ENCODE measurements around the gene KNCN. TPM values are rescaled to one million over a fixed set of nuclear protein-coding genes. Genes with fewer than 3 reads are reported as not detected.

The KNCN gene
- total RNA-seq, 1 donor: not detected

GRCh38 chr1:46510341-46510997 is 41.0 kb downstream of the KNCN start:
- no peak for TF ChIP-seq CTCF (IDR thresholded peaks at IDR 0.05; ENCODE audit: insufficient read depth, low read depth, low read length)
- DNase-seq (ENCODE audit: low read depth): no peak
- H3K4me3 ChIP-seq (ENCODE audit: low read depth, low read length): no peak overlapping the region

- no peak overlapping the region for H3K4me3 ChIP-seq (ENCODE audit: low read depth, low read length)
- no peak for TF ChIP-seq CTCF (IDR thresholded peaks at IDR 0.05; ENCODE audit: insufficient read depth, low read depth, low read length)
- DNase-seq (ENCODE audit: low read depth): no peak
Measured at GRCh38 chr1:46508757-46509156, 42.7 kb downstream of the KNCN start.

GRCh38 chr1:46506470-46507219 is 44.8 kb downstream of the KNCN start:
- no peak overlapping the region for H3K4me3 ChIP-seq (ENCODE audit: low read depth, low read length)
- no peak for DNase-seq (ENCODE audit: low read depth)
- TF ChIP-seq CTCF (IDR thresholded peaks at IDR 0.05; ENCODE audit: insufficient read depth, low read depth, low read length): no peak

- no peak for TF ChIP-seq CTCF (IDR thresholded peaks at IDR 0.05; ENCODE audit: insufficient read depth, low read depth, low read length)
- no peak for DNase-seq (ENCODE audit: low read depth)
- H3K4me3 ChIP-seq (ENCODE audit: low read depth, low read length): no peak overlapping the region
Measured at GRCh38 chr1:46503421-46503820, 48.0 kb downstream of the KNCN start.

- H3K4me3 ChIP-seq (ENCODE audit: low read depth, low read length): no peak overlapping the region
- TF ChIP-seq CTCF (IDR thresholded peaks at IDR 0.05; ENCODE audit: insufficient read depth, low read depth, low read length): no peak
- DNase-seq (ENCODE audit: low read depth): no peak
Measured at GRCh38 chr1:46501528-46501927, 49.9 kb downstream of the KNCN start.

- no peak for DNase-seq (ENCODE audit: low read depth)
- no peak overlapping the region for H3K4me3 ChIP-seq (ENCODE audit: low read depth, low read length)
- no peak for TF ChIP-seq CTCF (IDR thresholded peaks at IDR 0.05; ENCODE audit: insufficient read depth, low read depth, low read length)
Measured at GRCh38 chr1:46497665-46498064, 53.8 kb downstream of the KNCN start.
